Ectodermal cell (in vitro differentiated cells): Measurements from ENCODE around the gene PLEKHG5.

Experiments used
- H3K27ac ChIP-seq: 2 replicates; pipeline ENCODE4 v1.7.0; 2013; ENCODE audit warnings: mild to moderate bottlenecking, low read depth, low read length; ENCODE audit not compliant: insufficient read depth, poor library complexity, severe bottlenecking
- H3K27me3 ChIP-seq: 2 replicates; pipeline ENCODE4 v1.7.0; 2013; ENCODE audit warnings: mild to moderate bottlenecking, low read length; ENCODE audit not compliant: insufficient read depth, control insufficient read depth, poor library complexity, severe bottlenecking
- H3K36me3 ChIP-seq: one replicate; pipeline ENCODE4 v1.7.0; 2013; ENCODE audit warnings: low read length; ENCODE audit not compliant: control insufficient read depth, insufficient read depth
- H3K4me1 ChIP-seq: one replicate; pipeline ENCODE4 v1.7.0; 2013; ENCODE audit warnings: low read length; ENCODE audit not compliant: control insufficient read depth, insufficient read depth
- H3K4me3 ChIP-seq: 2 replicates; pipeline ENCODE4 v1.7.0; 2013; ENCODE audit warnings: low read depth, low read length, control low read depth; ENCODE audit not compliant: insufficient read depth
- H3K9me3 ChIP-seq: 2 replicates; pipeline ENCODE4 v1.7.0; 2013; ENCODE audit warnings: mild to moderate bottlenecking, low read length, moderate library complexity; ENCODE audit not compliant: control insufficient read depth
- WGBS, 2 experiments: methylation state at CpG; one replicate each; pipeline ENCODE4 v1.1.7; 2013; ENCODE audit warnings: missing lambda C conversion rate in 2 of 2; 5-methylcytosine and 5-hydroxymethylcytosine counted together

The PLEKHG5 gene

GRCh38 chr1:6511056-6511455 lies 19.6 kb upstream of the PLEKHG5 start:
- Histone ChIP-seq H3K9me3 (no peaks in the 10 kb centered on the region), H3K27ac (no peak overlapping the region), H3K4me1 (peaks cover 22% of the 10 kb centered on the region), H3K36me3 (no peaks in the 10 kb centered on the region), H3K4me3 (no peak overlapping the region), H3K27me3 (no peaks in the 10 kb centered on the region)
- WGBS, 2 experiments, result 90 to 93% methylated on average over 6 of the region's 6 CpGs

DNA sequence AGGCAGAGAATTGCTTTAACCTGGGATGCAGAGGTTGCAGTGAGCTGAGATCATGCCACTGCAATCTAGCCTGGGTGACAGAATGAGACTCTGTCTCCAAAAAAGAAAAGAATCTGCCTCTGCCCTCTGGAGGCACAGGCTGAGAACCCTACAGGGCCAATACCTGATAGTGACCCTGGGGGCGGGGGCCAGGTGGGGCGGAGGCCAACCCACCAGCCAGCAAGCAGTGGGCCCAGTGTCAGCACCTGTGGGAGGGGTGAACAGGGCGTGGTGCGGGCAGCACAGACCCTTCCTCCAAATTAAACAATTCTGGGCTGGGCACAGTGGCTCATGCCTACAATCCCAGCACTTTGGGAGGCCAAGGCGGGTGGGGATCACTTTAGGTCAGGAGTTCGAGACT lies 19.0 kb upstream of the PLEKHG5 start:
- no peaks in the 10 kb centered on the region for H3K27me3 ChIP-seq
- no peak overlapping the region for H3K27ac ChIP-seq
- H3K4me1 ChIP-seq, result peaks cover 22% of the 10 kb centered on the region
- H3K9me3 ChIP-seq, result no peaks in the 10 kb centered on the region
- no peak overlapping the region for H3K4me3 ChIP-seq
- H3K36me3 ChIP-seq, result no peaks in the 10 kb centered on the region
- 91 to 94% methylated on average over 6 of the region's 6 CpGs for WGBS, 2 experiments

- H3K9me3 ChIP-seq, result no peaks in the 10 kb centered on the region
- no peaks in the 10 kb centered on the region for H3K27me3 ChIP-seq
- no peak overlapping the region for H3K27ac ChIP-seq
- H3K36me3 ChIP-seq, result no peaks in the 10 kb centered on the region
- H3K4me3 ChIP-seq, result no peak overlapping the region
- peaks cover 22% of the 10 kb centered on the region for H3K4me1 ChIP-seq
- whole genome bisulfite sequencing, 2 experiments, result 90 to 91% methylated on average over 10 of the region's 10 CpGs
Observed at GRCh38 chr1:6509919-6510291, 18.4 kb upstream of the PLEKHG5 start.

DNA sequence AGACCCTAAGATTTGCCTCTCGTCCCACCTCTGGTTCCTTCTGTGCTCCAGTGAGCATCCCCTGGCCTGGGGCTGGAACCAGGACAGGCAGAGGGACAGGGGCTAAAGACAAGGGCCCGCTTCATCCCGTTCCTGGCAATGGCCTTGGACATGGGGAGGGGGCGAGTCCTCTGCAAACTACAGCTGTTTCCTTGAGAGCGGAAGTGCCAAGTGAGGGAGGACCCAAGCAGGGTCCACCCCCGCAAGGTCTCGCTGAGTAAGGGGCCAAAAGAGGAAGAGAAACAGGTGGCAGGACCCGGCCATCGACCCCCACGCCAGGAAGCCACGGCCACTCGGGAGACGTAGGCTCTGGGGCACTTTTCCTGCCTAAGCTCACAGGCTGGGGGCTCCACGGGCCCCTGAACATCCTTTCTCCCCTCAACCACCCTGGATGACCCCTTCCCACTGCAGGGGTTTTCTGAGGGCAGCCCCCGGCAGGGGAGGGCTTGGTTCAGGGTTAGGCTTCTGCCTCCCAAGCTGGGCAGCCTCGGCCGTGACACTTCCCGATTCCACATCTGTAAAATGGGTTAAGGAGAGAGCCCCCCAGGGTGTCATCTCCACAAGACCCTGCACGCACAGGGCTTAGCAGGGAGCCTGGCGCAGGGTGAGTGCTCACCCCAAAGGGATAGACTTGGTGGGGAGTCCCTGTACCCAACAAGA lies 17.9 kb upstream of the PLEKHG5 start:
- H3K9me3 ChIP-seq, result no peaks in the 10 kb centered on the region
- no peak overlapping the region for H3K4me3 ChIP-seq
- 88 to 90% methylated on average over 20 of the region's 20 CpGs for WGBS, 2 experiments
- H3K36me3 ChIP-seq, result no peaks in the 10 kb centered on the region
- H3K27me3 ChIP-seq, result no peaks in the 10 kb centered on the region
- no peak overlapping the region for H3K27ac ChIP-seq
- peaks cover 22% of the 10 kb centered on the region for H3K4me1 ChIP-seq

- Histone ChIP-seq H3K27ac (no peak overlapping the region), H3K4me1 (peaks cover 22% of the 10 kb centered on the region), H3K9me3 (no peaks in the 10 kb centered on the region), H3K27me3 (no peaks in the 10 kb centered on the region), H3K4me3 (no peak overlapping the region), H3K36me3 (no peaks in the 10 kb centered on the region)
- WGBS, 2 experiments, result 92 to 93% methylated on average over 11 of the region's 11 CpGs
Observed at GRCh38 chr1:6508816-6509189, 17.3 kb upstream of the PLEKHG5 start.

DNA sequence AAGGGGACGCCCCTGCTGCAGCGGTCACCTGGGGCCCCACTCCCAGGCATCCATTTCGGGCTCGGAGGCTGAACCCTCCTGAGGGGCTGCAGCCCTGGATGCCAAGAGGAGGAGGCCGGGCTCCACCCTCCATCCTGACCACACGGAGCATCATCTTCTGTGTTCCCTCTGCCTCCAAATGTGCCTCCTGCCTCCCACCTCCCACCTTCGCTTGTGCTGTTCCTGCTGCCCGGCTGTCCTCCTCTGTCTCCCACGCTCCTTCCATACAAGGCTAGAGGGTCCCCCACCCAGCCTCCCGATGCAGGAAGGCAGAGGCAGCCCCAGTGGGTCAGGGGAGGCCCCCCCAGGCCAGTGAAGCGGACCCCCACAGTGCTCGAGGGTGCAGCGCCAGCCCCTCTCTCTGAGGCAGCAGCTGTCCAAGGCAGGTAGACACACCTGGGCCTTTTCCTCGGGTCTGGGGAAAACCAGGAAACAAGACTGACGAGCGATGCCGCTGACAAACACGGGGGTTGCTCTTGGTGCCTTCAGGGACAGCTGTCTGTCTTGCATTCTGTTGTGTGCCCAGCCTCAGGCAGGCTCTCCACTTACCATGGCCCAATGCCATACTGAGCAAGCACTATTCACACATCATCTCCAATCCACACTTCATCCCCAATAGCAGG lies 16.8 kb upstream of the PLEKHG5 start:
- 87 to 88% methylated on average over 18 of the region's 18 CpGs for WGBS, 2 experiments
- no peak overlapping the region for H3K27ac ChIP-seq
- H3K9me3 ChIP-seq, result no peaks in the 10 kb centered on the region
- H3K27me3 ChIP-seq, result no peaks in the 10 kb centered on the region
- H3K36me3 ChIP-seq, result no peaks in the 10 kb centered on the region
- H3K4me3 ChIP-seq, result no peak overlapping the region
- H3K4me1 ChIP-seq, result peaks cover 21% of the 10 kb centered on the region

DNA sequence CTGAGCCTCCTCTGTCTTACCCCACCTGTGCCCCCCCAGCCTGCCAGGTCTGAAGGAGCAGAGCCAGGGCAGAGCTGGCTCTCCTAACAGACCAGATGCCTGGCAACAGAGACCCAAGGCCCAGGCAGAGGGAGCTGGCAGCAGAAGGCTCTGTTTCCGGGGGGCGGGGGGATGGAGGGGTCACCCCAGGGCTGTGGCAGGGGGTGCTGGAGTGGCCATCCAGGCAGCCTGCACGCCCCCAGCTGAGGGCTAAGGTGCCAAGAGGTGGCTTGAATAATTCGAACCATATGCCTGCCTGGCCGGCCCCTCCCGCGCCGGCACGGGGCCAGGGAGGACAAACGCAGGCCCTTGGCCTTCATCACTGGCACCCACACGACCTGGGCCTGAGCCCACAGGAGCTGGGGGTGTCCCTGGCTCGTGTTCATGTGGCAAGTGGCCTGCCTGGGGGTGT lies 16.0 kb upstream of the PLEKHG5 start:
- H3K4me3 ChIP-seq, result no peak overlapping the region
- H3K27me3 ChIP-seq, result no peaks in the 10 kb centered on the region
- peaks cover 16% of the 10 kb centered on the region for H3K4me1 ChIP-seq
- no peak overlapping the region for H3K27ac ChIP-seq
- WGBS, 2 experiments, result 93 to 94% methylated on average over 12 of the region's 12 CpGs
- H3K36me3 ChIP-seq, result no peaks in the 10 kb centered on the region
- H3K9me3 ChIP-seq, result no peaks in the 10 kb centered on the region

- Histone ChIP-seq H3K36me3 (no peaks in the 10 kb centered on the region), H3K4me3 (no peak overlapping the region), H3K27me3 (no peaks in the 10 kb centered on the region), H3K27ac (no peak overlapping the region), H3K9me3 (no peaks in the 10 kb centered on the region), H3K4me1 (peaks cover 11% of the 10 kb centered on the region)
- 88 to 90% methylated on average over 7 of the region's 7 CpGs for WGBS, 2 experiments
Observed at GRCh38 chr1:6507037-6507428, 15.6 kb upstream of the PLEKHG5 start.

- Histone ChIP-seq H3K36me3 (no peaks in the 10 kb centered on the region), H3K4me1 (peaks cover 6% of the 10 kb centered on the region), H3K27me3 (no peaks in the 10 kb centered on the region), H3K9me3 (no peaks in the 10 kb centered on the region), H3K4me3 (no peak overlapping the region), H3K27ac (no peak overlapping the region)
- WGBS, 2 experiments, result 87% methylated on average over 31 of the region's 31 CpGs
Observed at GRCh38 chr1:6506210-6507036, 15.0 kb upstream of the PLEKHG5 start.
